ENCODE data around the gene GNRHR. TPM values are rescaled to one million over a fixed set of nuclear protein-coding genes. Genes with fewer than 3 reads are reported as not detected.

GNRHR gene
- total RNA-seq, 1 donor from 2014 or later, result not detected

GRCh38 chr4:67779631-67780030 is 25.4 kb upstream of the GNRHR start:
- peaks cover 16% of the 10 kb centered on the region for H3K4me1 Mint-ChIP-seq (ENCODE audit: unreplicated experiment)
- H3K4me3 Mint-ChIP-seq (ENCODE audit: unreplicated experiment), result no peak overlapping the region
- peak overlapping the region; percentile 11 for H3K27ac Mint-ChIP-seq (ENCODE audit: unreplicated experiment)
- DNase-seq (ENCODE audit: low spot score), result no peak
- TF ChIP-seq CTCF (IDR thresholded peaks at IDR 0.05; ENCODE audit: unreplicated experiment), result no peak
- no peaks in the 10 kb centered on the region for H3K9me3 Mint-ChIP-seq (ENCODE audit: unreplicated experiment)
- H3K27me3 Mint-ChIP-seq (ENCODE audit: unreplicated experiment), result peaks cover 2% of the 10 kb centered on the region
- no peaks in the 10 kb centered on the region for H3K36me3 Mint-ChIP-seq (ENCODE audit: low read depth, unreplicated experiment)

- Mint-ChIP-seq H3K9me3 (ENCODE audit: unreplicated experiment) (no peaks in the 10 kb centered on the region), H3K27me3 (ENCODE audit: unreplicated experiment) (no peaks in the 10 kb centered on the region), H3K4me3 (ENCODE audit: unreplicated experiment) (no peak overlapping the region), H3K4me1 (ENCODE audit: unreplicated experiment) (peaks cover 16% of the 10 kb centered on the region), H3K27ac (ENCODE audit: unreplicated experiment) (no peak overlapping the region), H3K36me3 (ENCODE audit: low read depth, unreplicated experiment) (no peaks in the 10 kb centered on the region)
- no peak for DNase-seq (ENCODE audit: low spot score)
- no peak for TF ChIP-seq CTCF (IDR thresholded peaks at IDR 0.05; ENCODE audit: unreplicated experiment)
Measured at GRCh38 chr4:67776746-67777145, 22.6 kb upstream of the GNRHR start.

GRCh38 chr4:67770422-67770821 is 16.2 kb upstream of the GNRHR start:
- H3K36me3 Mint-ChIP-seq (ENCODE audit: low read depth, unreplicated experiment), result no peaks in the 10 kb centered on the region
- no peaks in the 10 kb centered on the region for H3K9me3 Mint-ChIP-seq (ENCODE audit: unreplicated experiment)
- H3K4me1 Mint-ChIP-seq (ENCODE audit: unreplicated experiment), result no peaks in the 10 kb centered on the region
- H3K4me3 Mint-ChIP-seq (ENCODE audit: unreplicated experiment), result no peak overlapping the region
- no peak overlapping the region for H3K27ac Mint-ChIP-seq (ENCODE audit: unreplicated experiment)
- H3K27me3 Mint-ChIP-seq (ENCODE audit: unreplicated experiment), result no peaks in the 10 kb centered on the region
- no peak for DNase-seq (ENCODE audit: low spot score)
- no peak for TF ChIP-seq CTCF (IDR thresholded peaks at IDR 0.05; ENCODE audit: unreplicated experiment)

- no peak for DNase-seq (ENCODE audit: low spot score)
- Mint-ChIP-seq H3K9me3 (ENCODE audit: unreplicated experiment) (no peaks in the 10 kb centered on the region), H3K27ac (ENCODE audit: unreplicated experiment) (no peak overlapping the region), H3K4me1 (ENCODE audit: unreplicated experiment) (no peaks in the 10 kb centered on the region), H3K36me3 (ENCODE audit: low read depth, unreplicated experiment) (no peaks in the 10 kb centered on the region), H3K27me3 (ENCODE audit: unreplicated experiment) (no peaks in the 10 kb centered on the region), H3K4me3 (ENCODE audit: unreplicated experiment) (no peak overlapping the region)
- no peak for TF ChIP-seq CTCF (IDR thresholded peaks at IDR 0.05; ENCODE audit: unreplicated experiment)
Measured at GRCh38 chr4:67765928-67766327, 11.7 kb upstream of the GNRHR start.

- no peak overlapping the region for H3K27ac Mint-ChIP-seq (ENCODE audit: unreplicated experiment)
- no peak for DNase-seq (ENCODE audit: low spot score)
- H3K4me3 Mint-ChIP-seq (ENCODE audit: unreplicated experiment), result no peak overlapping the region
- H3K9me3 Mint-ChIP-seq (ENCODE audit: unreplicated experiment), result no peaks in the 10 kb centered on the region
- H3K36me3 Mint-ChIP-seq (ENCODE audit: low read depth, unreplicated experiment), result no peaks in the 10 kb centered on the region
- no peaks in the 10 kb centered on the region for H3K27me3 Mint-ChIP-seq (ENCODE audit: unreplicated experiment)
- no peak for TF ChIP-seq CTCF (IDR thresholded peaks at IDR 0.05; ENCODE audit: unreplicated experiment)
- H3K4me1 Mint-ChIP-seq (ENCODE audit: unreplicated experiment), result no peaks in the 10 kb centered on the region
Measured at GRCh38 chr4:67765401-67765800, 11.2 kb upstream of the GNRHR start.

Data from endothelial cell (in vitro differentiated cells).